Testis (tissue), 3 donors: ENCODE measurements around the gene TUBB. TPM values are rescaled to one million over a fixed set of nuclear protein-coding genes. Genes with fewer than 3 reads are reported as not detected.

Experiments used
- DNase-seq: peaks from one replicate; pipeline ENCODE4 v3.0.0-alpha.2; 2019
- H3K27ac ChIP-seq, 2 donors: fragments of 200-600 bp; sonication (generic); one replicate each; pipeline ENCODE4 v1.5.1; 2019
- H3K27me3 ChIP-seq: fragments of 200-600 bp; sonication (generic); one replicate; pipeline ENCODE4 v1.5.1; 2019
- H3K36me3 ChIP-seq: fragments of 200-600 bp; sonication (generic); one replicate; pipeline ENCODE4 v1.5.1; 2017; ENCODE audit warnings: low read depth; ENCODE audit errors: missing control alignments
- H3K4me1 ChIP-seq: fragments of 200-600 bp; sonication (generic); one replicate; pipeline ENCODE4 v1.5.1; 2019
- H3K4me3 ChIP-seq, 2 donors: fragments of 200-600 bp; sonication (generic); one replicate each; pipeline ENCODE4 v1.5.1; 2017 to 2019
- H3K9me3 ChIP-seq: fragments of 200-600 bp; sonication (generic); one replicate; pipeline ENCODE4 v1.5.1; 2017
- CTCF ChIP-seq, 3 experiments: fragments of 450-650 bp in 2 of 3; fragments of 200-600 bp in 1 of 3; sonication (generic) in 1 of 3; IDR thresholded peaks; one replicate each; pipeline ENCODE4 v1.5.1; 2016 to 2019; ENCODE audit warnings: antibody characterized with exemption in 3 of 3, mild to moderate bottlenecking in 2 of 3, moderate library complexity in 1 of 3
- POLR2A ChIP-seq: fragments of 450-650 bp; IDR thresholded peaks from one replicate; pipeline ENCODE4 v1.6.1; 2017; ENCODE audit warnings: antibody characterized with exemption, mild to moderate bottlenecking, moderate library complexity
- WGBS, 2 donors: methylation state at CpG; one replicate each; pipeline ENCODE4 v1.1.5; 2018; 5-methylcytosine and 5-hydroxymethylcytosine counted together
- intact Hi-C: fragments of 100-400 bp; cut with DNase I; formaldehyde crosslinking; loops from one replicate; pipeline ENCODE4 v1.15.1; 2023; ENCODE audit warnings: low total_unique reads
- polyA plus RNA-seq: library from polyadenylated mRNA; stranded (reverse); fragments of 350-450 nt; fragmentation: Illumina TruSeq; extraction: RNeasy Lipid Tissue Mini Kit (QIAGEN cat#74804); gene quantifications from one replicate; pipeline ENCODE4 v1.2.3, GENCODE V29; 2014; ENCODE audit warnings: low read depth, low replicate concordance; ENCODE audit not compliant: insufficient read depth
- total RNA-seq, 2 donors: library from RNA; depleted of rRNA; stranded (reverse); fragments of >200 nt; gene quantifications; one replicate each; pipeline ENCODE4 v1.2.3, GENCODE V29; 2016

TUBB gene
- total and polyA plus RNA-seq, 3 donors from 2014 or later: 173 to 309 (median 252) TPM

GRCh38 chr6:30685157-30686008 is 34.8 kb upstream of the TUBB start:
- H3K36me3 ChIP-seq: no peaks in the 10 kb centered on the region
- no peak for TF ChIP-seq POLR2A
- no peak for TF ChIP-seq CTCF (IDR thresholded peaks at IDR 0.05)
- peak overlapping the region; percentile 89 to 94 for H3K27ac ChIP-seq
- DNase-seq: no peak
- H3K9me3 ChIP-seq: no peaks in the 10 kb centered on the region
- peak overlapping the region; percentile 68 to 76 for H3K4me3 ChIP-seq
- H3K4me1 ChIP-seq: peaks cover 47% of the 10 kb centered on the region
- intact Hi-C loops: loop anchor here (2.0 kb wide), 1 partner anchor 35 kb away; the partner anchor contains the start of gene TUBB
- no peaks in the 10 kb centered on the region for H3K27me3 ChIP-seq
- WGBS, 2 donors: 35 to 45% methylated on average over 25 to 29 of the region's 29 CpGs

- H3K36me3 ChIP-seq: no peaks in the 10 kb centered on the region
- peak; percentile 64 for DNase-seq
- peak within 1 kb of the TSS; percentile 89 to 94 for H3K27ac ChIP-seq
- intact Hi-C loops: loop anchor here (2.0 kb wide), 1 partner anchor 35 kb away; the partner anchor contains the start of gene TUBB
- peaks cover 49% of the 10 kb centered on the region for H3K4me1 ChIP-seq
- no peaks in the 10 kb centered on the region for H3K9me3 ChIP-seq
- no peaks in the 10 kb centered on the region for H3K27me3 ChIP-seq
- WGBS, 2 donors: 2 to 3% methylated on average over 22 to 23 of the region's 41 CpGs
- H3K4me3 ChIP-seq: peak within 1 kb of the TSS; percentile 68 to 76
- TF ChIP-seq CTCF (IDR thresholded peaks at IDR 0.05): no peak
- TF ChIP-seq POLR2A: no peak
Measured at GRCh38 chr6:30686009-30686907, 33.9 kb upstream of the TUBB start, which contains the start of gene PPP1R18. TSS of gene PPP1R18 (minus strand) at chr6:30686645. CDS start at chr6:30686018, 627 bp downstream.

GRCh38 chr6:30686908-30687658 is 33.1 kb upstream of the TUBB start:
- TF ChIP-seq POLR2A (no peak), CTCF (IDR thresholded peaks at IDR 0.05) (no peak)
- Histone ChIP-seq H3K36me3 (no peaks in the 10 kb centered on the region), H3K9me3 (no peaks in the 10 kb centered on the region), H3K27ac (peak overlapping the region; percentile 89 to 94), H3K4me1 (peaks cover 54% of the 10 kb centered on the region), H3K4me3 (peak overlapping the region; percentile 68 to 76), H3K27me3 (no peaks in the 10 kb centered on the region)
- intact Hi-C loops: loop anchor here (2.0 kb wide), 1 partner anchor 34 kb away; the partner anchor contains the start of gene TUBB
- peak; percentile 90 for DNase-seq
- WGBS, 2 donors: 0% methylated on average over 19 to 51 of the region's 52 CpGs

GRCh38 chr6:30687659-30688431 is 32.3 kb upstream of the TUBB start:
- Histone ChIP-seq H3K4me1 (peaks cover 47% of the 10 kb centered on the region), H3K9me3 (no peaks in the 10 kb centered on the region), H3K4me3 (peak overlapping the region; percentile 68 to 76), H3K36me3 (no peaks in the 10 kb centered on the region), H3K27me3 (no peaks in the 10 kb centered on the region), H3K27ac (peak overlapping the region; percentile 89 to 94)
- intact Hi-C loops: loop anchor here (2.0 kb wide), 1 partner anchor 33 kb away; the partner anchor contains the start of gene TUBB
- TF ChIP-seq POLR2A (no peak), CTCF (IDR thresholded peaks at IDR 0.05) (no peak)
- no peak for DNase-seq
- WGBS, 2 donors: 12 to 14% methylated on average over 19 to 22 of the region's 22 CpGs
